DND-41 (cell line): ENCODE data around the gene SPNS2.

Source experiments
- CTCF ChIP-seq: IDR thresholded peaks from 2 replicates; pipeline ENCODE4 v1.5.1; 2012; ENCODE audit warnings: borderline replicate concordance, low read length, moderate library complexity, mild to moderate bottlenecking; ENCODE audit not compliant: poor library complexity, severe bottlenecking; ENCODE audit errors: extremely low read depth
- EZH2 ChIP-seq: IDR thresholded peaks from 3 replicates; pipeline ENCODE4 v1.6.1; 2012; ENCODE audit warnings: borderline replicate concordance, low read depth, mild to moderate bottlenecking, moderate library complexity, low read length, inconsistent platforms; ENCODE audit not compliant: severe bottlenecking

- TF ChIP-seq CTCF (no peak), EZH2 (no peak)
Measured at GRCh38 chr17:4577386-4577993, 78.8 kb downstream of the SPNS2 start.
